GM12878 (cell line): ENCODE results near the gene FLVCR1. TPM values are rescaled to one million over a fixed set of nuclear protein-coding genes. Genes with fewer than 3 reads are reported as not detected.

Source experiments
- BACH1 ChIP-seq: fragments of 450-650 bp; IDR thresholded peaks from 2 replicates; pipeline ENCODE4 v1.6.1; 2017; ENCODE audit warnings: mild to moderate bottlenecking, borderline replicate concordance
- CREM ChIP-seq: IDR thresholded peaks from 2 replicates; pipeline ENCODE4 v1.6.1; 2014; ENCODE audit warnings: antibody characterized with exemption, low read depth
- DPF2 ChIP-seq: fragments of 450-650 bp; IDR thresholded peaks from 2 replicates; pipeline ENCODE4 v1.6.1; 2017; ENCODE audit warnings: mild to moderate bottlenecking
- HSF1 ChIP-seq: fragments of 150-350 bp; IDR thresholded peaks from 2 replicates; pipeline ENCODE4 v1.6.1; 2014; ENCODE audit warnings: mild to moderate bottlenecking, low read depth, low read length
- IKZF1 ChIP-seq: fragments of 450-650 bp; conservative IDR thresholded peaks from 2 replicates; pipeline ENCODE4 v1.6.1; 2017; ENCODE audit warnings: antibody characterized with exemption, mild to moderate bottlenecking
- IKZF2 ChIP-seq, 2 experiments: fragments of 450-650 bp; IDR thresholded peaks; 2 replicates each; pipeline ENCODE4 v1.6.1; 2017; ENCODE audit warnings: mild to moderate bottlenecking in 2 of 2, moderate library complexity in 2 of 2
- JUNB ChIP-seq: IDR thresholded peaks from 2 replicates; pipeline ENCODE4 v1.6.1; 2016; ENCODE audit warnings: antibody characterized with exemption, mild to moderate bottlenecking
- KAT2A ChIP-seq: conservative IDR thresholded peaks from 2 replicates; pipeline ENCODE4 v1.6.1; 2011; ENCODE audit warnings: low read depth, low read length; ENCODE audit not compliant: control insufficient read depth
- KDM1A ChIP-seq: fragments of 200-600 bp; sonication (generic); IDR thresholded peaks from 2 replicates; pipeline ENCODE4 v1.6.1; 2016; ENCODE audit warnings: borderline replicate concordance
- LARP7 ChIP-seq: fragments of 450-650 bp; IDR thresholded peaks from 2 replicates; pipeline ENCODE4 v1.6.1; 2017; ENCODE audit warnings: mild to moderate bottlenecking
- MLLT1 ChIP-seq: fragments of 450-650 bp; IDR thresholded peaks from 2 replicates; pipeline ENCODE4 v1.6.1; 2016; ENCODE audit warnings: mild to moderate bottlenecking
- MTA2 ChIP-seq: fragments of 450-650 bp; IDR thresholded peaks from 2 replicates; pipeline ENCODE4 v1.6.1; 2016; ENCODE audit warnings: low read depth, mild to moderate bottlenecking, moderate library complexity
- MYB ChIP-seq: fragments of 150-350 bp; IDR thresholded peaks from 2 replicates; pipeline ENCODE4 v1.6.1; 2014; ENCODE audit warnings: mild to moderate bottlenecking, low read depth, low read length, borderline replicate concordance
- NFIC ChIP-seq: IDR thresholded peaks from 2 replicates; pipeline ENCODE4 v1.6.1; 2012; ENCODE audit warnings: low read depth, mild to moderate bottlenecking, inconsistent platforms, low read length, moderate library complexity
- PKNOX1 ChIP-seq: fragments of 450-650 bp; IDR thresholded peaks from 2 replicates; pipeline ENCODE4 v1.6.1; 2016; ENCODE audit warnings: mild to moderate bottlenecking
- RELB ChIP-seq: fragments of 450-650 bp; IDR thresholded peaks from 2 replicates; pipeline ENCODE4 v1.6.1; 2017; ENCODE audit warnings: low read depth, mild to moderate bottlenecking, moderate library complexity
- RUNX3 ChIP-seq: IDR thresholded peaks from 2 replicates; pipeline ENCODE4 v1.6.1; 2012; ENCODE audit warnings: low read length, inconsistent platforms
- SIX5 ChIP-seq: IDR thresholded peaks from 2 replicates; pipeline ENCODE4 v1.6.1; 2011; ENCODE audit warnings: mild to moderate bottlenecking, low read depth, low read length, moderate library complexity; ENCODE audit not compliant: severe bottlenecking
- SUPT20H ChIP-seq: IDR thresholded peaks from 2 replicates; pipeline ENCODE4 v1.6.1; 2011; ENCODE audit warnings: low read depth, mild to moderate bottlenecking, low read length, moderate library complexity, borderline replicate concordance; ENCODE audit not compliant: control insufficient read depth
- SUZ12 ChIP-seq: fragments of 200-600 bp; sonication (generic); IDR thresholded peaks from one replicate; pipeline ENCODE4 v1.6.1; 2018; ENCODE audit warnings: antibody characterized with exemption, mild to moderate bottlenecking; ENCODE audit not compliant: unreplicated experiment
- USF2 ChIP-seq: IDR thresholded peaks from 2 replicates; pipeline ENCODE4 v1.6.1; 2011; ENCODE audit warnings: low read depth, low read length, improper control_type of control experiment, borderline replicate concordance
- ZBTB11 ChIP-seq: fragments of 450-650 bp; formaldehyde crosslinking; IDR thresholded peaks from 2 replicates; pipeline ENCODE4 v1.5.0; 2022; ENCODE audit warnings: mild to moderate bottlenecking, missing genetic modification characterization
- polyA plus RNA-seq, 11 experiments: library from polyadenylated mRNA; depleted of rRNA in 4 of 11; unstranded in 6 of 11; stranded (reverse) in 5 of 11; fragments of >200 nt; fragmentation: Nextera tagmentation in 4 of 11; fragmentation: Illumina TruSeq in 1 of 11; extraction: Ambion mirVana in 4 of 11; extraction: Trizol in 1 of 11; gene quantifications; 1 replicate in 1 of 11; 2 replicates in 10 of 11; pipeline versions ENCODE4 v1.2.1 to v1.2.3, GENCODE V29; 2011 to 2016; ENCODE audit warnings: inconsistent platforms in 2 of 11, missing spikeins in 2 of 11, low read depth in 1 of 11
- total RNA-seq, 4 experiments: library from RNA; depleted of rRNA in 3 of 4; stranded (reverse); fragments of >200 nt in 3 of 4; fragmentation: Illumina TruSeq in 1 of 4; extraction: Trizol in 1 of 4; gene quantifications; 2 replicates each; pipeline versions ENCODE4 v1.2.1 to v1.2.3, GENCODE V29; 2013 to 2021

FLVCR1 gene
- total and polyA plus RNA-seq, 10 of the 15 experiments (the other 5 are each of a cell fraction or from before 2014, with no cell fraction given) = 7.1 to 25.2 (median 17.6) TPM

- TF ChIP-seq MLLT1 = no peak
- no peak for TF ChIP-seq HSF1
- peak; percentile 66; the same call in 1 of the 2 replicates for TF ChIP-seq NFIC
- TF ChIP-seq JUNB = 0 out of 2 replicates have a peak, but pooled peaks have one; percentile 20
- no peak for TF ChIP-seq BACH1
- no peak for TF ChIP-seq ZBTB11 (CRISPR knock-in tag)
- TF ChIP-seq MTA2 = peak; percentile 28; the same call in 1 of the 2 replicates
- no peak for TF ChIP-seq MYB
- TF ChIP-seq CREM = peak; percentile 62; the same call in 1 of the 2 replicates
- TF ChIP-seq USF2 = peak; percentile 28
- TF ChIP-seq LARP7 = no peak
- TF ChIP-seq KAT2A = no peak
- no peak for TF ChIP-seq DPF2
- TF ChIP-seq PKNOX1 = peak; percentile 68; the same call in 1 of the 2 replicates
- peak; percentile 50; the same call in 1 of the 2 replicates for TF ChIP-seq RELB
- TF ChIP-seq RUNX3 = peak; percentile 82
- TF ChIP-seq SUPT20H = no peak
- TF ChIP-seq SIX5 = no peak
- TF ChIP-seq SUZ12 = no peak
- no peak for TF ChIP-seq KDM1A
- TF ChIP-seq IKZF2 (IDR thresholded peaks at IDR 0.05) = peak; percentile 22 to 24; a peak in 1 of 4 replicates
- TF ChIP-seq IKZF1 = 0 out of 2 replicates have a peak, but pooled peaks have one; percentile 22
Observed at GRCh38 chr1:212920246-212920645, 62.2 kb downstream of the FLVCR1 start (continued).
